ENCODE results near the gene GLRX2.

Gene GLRX2

GRCh38 chr1:193109619-193110018 lies 4.4 kb upstream of the GLRX2 start:
- H3K9me3 ChIP-seq (ENCODE audit: low read length), result no peaks in the 10 kb centered on the region
- H3K27me3 ChIP-seq (ENCODE audit: insufficient read depth, low read length), result no peaks in the 10 kb centered on the region
- no peaks in the 10 kb centered on the region for H3K9me2 ChIP-seq (ENCODE audit: low read depth, low read length)
- H3F3A ChIP-seq (ENCODE audit: insufficient read depth, low read length), result no peaks in the 10 kb centered on the region
- H3K4me2 ChIP-seq (ENCODE audit: low read length), result no peak overlapping the region
- H3K79me2 ChIP-seq (ENCODE audit: insufficient read depth, low read length), result no peaks in the 10 kb centered on the region
- TF ChIP-seq CTCF (IDR thresholded peaks at IDR 0.05; ENCODE audit: low read length) (no peak), EZH2 (IDR thresholded peaks at IDR 0.05; ENCODE audit: borderline replicate concordance, low read length) (no peak)
- H4K20me1 ChIP-seq (ENCODE audit: insufficient read depth, low read length), result no peaks in the 10 kb centered on the region
- H3K4me3 ChIP-seq (ENCODE audit: low read depth, low read length, poor library complexity, severe bottlenecking), result no peak overlapping the region
- no peak overlapping the region for H2AFZ ChIP-seq (ENCODE audit: low read length)
- peaks cover 16% of the 10 kb centered on the region for H3K4me1 ChIP-seq (ENCODE audit: insufficient read depth, low read length, severe bottlenecking)
- H3K27ac ChIP-seq (ENCODE audit: low read depth, low read length, poor library complexity, severe bottlenecking), result no peak overlapping the region
- H3K9ac ChIP-seq (ENCODE audit: low read length), result no peak overlapping the region
- H3K36me3 ChIP-seq (ENCODE audit: insufficient read depth, low read length), result no peaks in the 10 kb centered on the region

GRCh38 chr1:193108471-193108870 lies 3.3 kb upstream of the GLRX2 start:
- no peaks in the 10 kb centered on the region for H3K9me2 ChIP-seq (ENCODE audit: low read depth, low read length)
- H3K4me1 ChIP-seq (ENCODE audit: insufficient read depth, low read length, severe bottlenecking), result peaks cover 25% of the 10 kb centered on the region
- H4K20me1 ChIP-seq (ENCODE audit: insufficient read depth, low read length), result no peaks in the 10 kb centered on the region
- peaks cover 4% of the 10 kb centered on the region; the same call in 1 of the 2 replicates for H3K79me2 ChIP-seq (ENCODE audit: insufficient read depth, low read length)
- TF ChIP-seq CTCF (IDR thresholded peaks at IDR 0.05; ENCODE audit: low read length) (no peak), EZH2 (IDR thresholded peaks at IDR 0.05; ENCODE audit: borderline replicate concordance, low read length) (no peak)
- H3K27me3 ChIP-seq (ENCODE audit: insufficient read depth, low read length), result no peaks in the 10 kb centered on the region
- H3K4me2 ChIP-seq (ENCODE audit: low read length), result no peak overlapping the region
- no peak overlapping the region for H2AFZ ChIP-seq (ENCODE audit: low read length)
- H3K9me3 ChIP-seq (ENCODE audit: low read length), result no peaks in the 10 kb centered on the region
- no peak overlapping the region for H3K27ac ChIP-seq (ENCODE audit: low read depth, low read length, poor library complexity, severe bottlenecking)
- no peaks in the 10 kb centered on the region for H3F3A ChIP-seq (ENCODE audit: insufficient read depth, low read length)
- no peak overlapping the region for H3K9ac ChIP-seq (ENCODE audit: low read length)
- H3K36me3 ChIP-seq (ENCODE audit: insufficient read depth, low read length), result no peaks in the 10 kb centered on the region
- no peak overlapping the region for H3K4me3 ChIP-seq (ENCODE audit: low read depth, low read length, poor library complexity, severe bottlenecking)

GRCh38 chr1:193105821-193106177 lies 585 bp upstream of the GLRX2 start:
- no peaks in the 10 kb centered on the region for H3K27me3 ChIP-seq (ENCODE audit: insufficient read depth, low read length)
- H3K4me3 ChIP-seq (ENCODE audit: low read depth, low read length, poor library complexity, severe bottlenecking), result peak overlapping the region; percentile 76
- H3K9me2 ChIP-seq (ENCODE audit: low read depth, low read length), result no peaks in the 10 kb centered on the region
- peak overlapping the region; percentile 71 for H3K9ac ChIP-seq (ENCODE audit: low read length)
- H3K9me3 ChIP-seq (ENCODE audit: low read length), result no peaks in the 10 kb centered on the region
- no peak overlapping the region for H3K27ac ChIP-seq (ENCODE audit: low read depth, low read length, poor library complexity, severe bottlenecking)
- peaks cover 2% of the 10 kb centered on the region; the same call in 1 of the 2 replicates for H3K36me3 ChIP-seq (ENCODE audit: insufficient read depth, low read length)
- H3K79me2 ChIP-seq (ENCODE audit: insufficient read depth, low read length), result peaks cover 16% of the 10 kb centered on the region; the same call in 1 of the 2 replicates
- peak overlapping the region; percentile 81 for H3K4me2 ChIP-seq (ENCODE audit: low read length)
- H3F3A ChIP-seq (ENCODE audit: insufficient read depth, low read length), result no peaks in the 10 kb centered on the region
- peak overlapping the region; percentile 80 for H2AFZ ChIP-seq (ENCODE audit: low read length)
- H3K4me1 ChIP-seq (ENCODE audit: insufficient read depth, low read length, severe bottlenecking), result peaks cover 17% of the 10 kb centered on the region
- no peaks in the 10 kb centered on the region for H4K20me1 ChIP-seq (ENCODE audit: insufficient read depth, low read length)
- TF ChIP-seq EZH2 (IDR thresholded peaks at IDR 0.05; ENCODE audit: borderline replicate concordance, low read length) (no peak), CTCF (IDR thresholded peaks at IDR 0.05; ENCODE audit: low read length) (no peak)

Data from OCI-LY1 (cell line).